Measurements from ENCODE around the gene OR2T6.

Gene OR2T6

GRCh38 chr1:248361121-248361715, 14.3 kb upstream of the OR2T6 start, which contains the start of gene OR2T4:
Gene OR2T4, plus strand, starts transcription at chr1:248361665. Its CDS starts 0 bp downstream, at chr1:248361665.
- H3K4me3 ChIP-seq (ENCODE audit: low read length) = no peak within 1 kb of the TSS
- H3K4me1 ChIP-seq (ENCODE audit: low read length) = no peaks in the 10 kb centered on the region
- no peaks in the 10 kb centered on the region for H4K20me1 ChIP-seq (ENCODE audit: insufficient read depth, low read length)
- no peaks in the 10 kb centered on the region for H3K36me3 ChIP-seq (replicated peaks; ENCODE audit: low read depth, low read length)
- H3K9ac ChIP-seq (ENCODE audit: low read length) = no peak within 1 kb of the TSS
- no peak for TF ChIP-seq EZH2phosphoT487 (IDR thresholded peaks at IDR 0.05; ENCODE audit: low read depth)
- no peak for TF ChIP-seq CTCF (IDR thresholded peaks at IDR 0.05; ENCODE audit: low read depth, low read length)
- no peak within 1 kb of the TSS for H2AFZ ChIP-seq (ENCODE audit: low read depth, low read length)
- no peak within 1 kb of the TSS for H3K4me2 ChIP-seq (ENCODE audit: low read length)
- H3K79me2 ChIP-seq (ENCODE audit: low read length) = no peaks in the 10 kb centered on the region
- H3K9me3 ChIP-seq (ENCODE audit: insufficient read depth, low read length) = no peaks in the 10 kb centered on the region
- peaks cover 5% of the 10 kb centered on the region; the same call in 1 of the 2 replicates for H3K27me3 ChIP-seq (ENCODE audit: low read depth, low read length)
- no peak within 1 kb of the TSS for H3K27ac ChIP-seq (ENCODE audit: low read length)

GRCh38 chr1:248366609-248367008, 8.9 kb upstream of the OR2T6 start:
- Histone ChIP-seq H3K4me3 (ENCODE audit: low read length) (no peak overlapping the region), H3K9ac (ENCODE audit: low read length) (no peak overlapping the region), H3K4me2 (ENCODE audit: low read length) (no peak overlapping the region), H2AFZ (ENCODE audit: low read depth, low read length) (no peak overlapping the region), H3K4me1 (ENCODE audit: low read length) (no peaks in the 10 kb centered on the region), H3K27me3 (ENCODE audit: low read depth, low read length) (no peaks in the 10 kb centered on the region; the same call in 1 of the 2 replicates), H3K79me2 (ENCODE audit: low read length) (no peaks in the 10 kb centered on the region), H3K36me3 (replicated peaks; ENCODE audit: low read depth, low read length) (no peaks in the 10 kb centered on the region), H3K9me3 (ENCODE audit: insufficient read depth, low read length) (no peaks in the 10 kb centered on the region), H4K20me1 (ENCODE audit: insufficient read depth, low read length) (no peaks in the 10 kb centered on the region), H3K27ac (ENCODE audit: low read length) (no peak overlapping the region)
- TF ChIP-seq EZH2phosphoT487 (IDR thresholded peaks at IDR 0.05; ENCODE audit: low read depth) (no peak), CTCF (IDR thresholded peaks at IDR 0.05; ENCODE audit: low read depth, low read length) (no peak)

- Histone ChIP-seq H3K36me3 (replicated peaks; ENCODE audit: low read depth, low read length) (no peaks in the 10 kb centered on the region), H3K27me3 (ENCODE audit: low read depth, low read length) (no peaks in the 10 kb centered on the region; the same call in 1 of the 2 replicates), H3K4me2 (ENCODE audit: low read length) (no peak overlapping the region), H2AFZ (ENCODE audit: low read depth, low read length) (no peak overlapping the region), H4K20me1 (ENCODE audit: insufficient read depth, low read length) (no peaks in the 10 kb centered on the region), H3K4me3 (ENCODE audit: low read length) (no peak overlapping the region), H3K9ac (ENCODE audit: low read length) (no peak overlapping the region), H3K27ac (ENCODE audit: low read length) (no peak overlapping the region), H3K4me1 (ENCODE audit: low read length) (no peaks in the 10 kb centered on the region), H3K79me2 (ENCODE audit: low read length) (no peaks in the 10 kb centered on the region), H3K9me3 (ENCODE audit: insufficient read depth, low read length) (no peaks in the 10 kb centered on the region)
- no peak for TF ChIP-seq CTCF (IDR thresholded peaks at IDR 0.05; ENCODE audit: low read depth, low read length)
- no peak for TF ChIP-seq EZH2phosphoT487 (IDR thresholded peaks at IDR 0.05; ENCODE audit: low read depth)
These were observed 3.2 kb upstream of the OR2T6 start for GRCh38 chr1:248372394-248372793.

GRCh38 chr1:248373761-248374160, 1.8 kb upstream of the OR2T6 start:
- no peak overlapping the region for H3K4me3 ChIP-seq (ENCODE audit: low read length)
- H4K20me1 ChIP-seq (ENCODE audit: insufficient read depth, low read length) = no peaks in the 10 kb centered on the region
- no peaks in the 10 kb centered on the region for H3K36me3 ChIP-seq (replicated peaks; ENCODE audit: low read depth, low read length)
- no peak overlapping the region for H3K4me2 ChIP-seq (ENCODE audit: low read length)
- no peak overlapping the region for H2AFZ ChIP-seq (ENCODE audit: low read depth, low read length)
- H3K27ac ChIP-seq (ENCODE audit: low read length) = no peak overlapping the region
- no peak overlapping the region for H3K9ac ChIP-seq (ENCODE audit: low read length)
- H3K9me3 ChIP-seq (ENCODE audit: insufficient read depth, low read length) = no peaks in the 10 kb centered on the region
- TF ChIP-seq EZH2phosphoT487 (IDR thresholded peaks at IDR 0.05; ENCODE audit: low read depth) = no peak
- TF ChIP-seq CTCF (IDR thresholded peaks at IDR 0.05; ENCODE audit: low read depth, low read length) = no peak
- no peaks in the 10 kb centered on the region; the same call in 1 of the 2 replicates for H3K27me3 ChIP-seq (ENCODE audit: low read depth, low read length)
- no peaks in the 10 kb centered on the region for H3K4me1 ChIP-seq (ENCODE audit: low read length)
- H3K79me2 ChIP-seq (ENCODE audit: low read length) = no peaks in the 10 kb centered on the region

All from OCI-LY3 (cell line).